Measurements from ENCODE around the gene SLC25A10. TPM values are rescaled to one million over a fixed set of nuclear protein-coding genes. Genes with fewer than 3 reads are reported as not detected.

SLC25A10 gene
- total and polyA plus RNA-seq, 10 of the 15 experiments (the other 5 are each of a cell fraction or from before 2014, with no cell fraction given): 0.11 to 72.7 (median 22.3) TPM

DNA sequence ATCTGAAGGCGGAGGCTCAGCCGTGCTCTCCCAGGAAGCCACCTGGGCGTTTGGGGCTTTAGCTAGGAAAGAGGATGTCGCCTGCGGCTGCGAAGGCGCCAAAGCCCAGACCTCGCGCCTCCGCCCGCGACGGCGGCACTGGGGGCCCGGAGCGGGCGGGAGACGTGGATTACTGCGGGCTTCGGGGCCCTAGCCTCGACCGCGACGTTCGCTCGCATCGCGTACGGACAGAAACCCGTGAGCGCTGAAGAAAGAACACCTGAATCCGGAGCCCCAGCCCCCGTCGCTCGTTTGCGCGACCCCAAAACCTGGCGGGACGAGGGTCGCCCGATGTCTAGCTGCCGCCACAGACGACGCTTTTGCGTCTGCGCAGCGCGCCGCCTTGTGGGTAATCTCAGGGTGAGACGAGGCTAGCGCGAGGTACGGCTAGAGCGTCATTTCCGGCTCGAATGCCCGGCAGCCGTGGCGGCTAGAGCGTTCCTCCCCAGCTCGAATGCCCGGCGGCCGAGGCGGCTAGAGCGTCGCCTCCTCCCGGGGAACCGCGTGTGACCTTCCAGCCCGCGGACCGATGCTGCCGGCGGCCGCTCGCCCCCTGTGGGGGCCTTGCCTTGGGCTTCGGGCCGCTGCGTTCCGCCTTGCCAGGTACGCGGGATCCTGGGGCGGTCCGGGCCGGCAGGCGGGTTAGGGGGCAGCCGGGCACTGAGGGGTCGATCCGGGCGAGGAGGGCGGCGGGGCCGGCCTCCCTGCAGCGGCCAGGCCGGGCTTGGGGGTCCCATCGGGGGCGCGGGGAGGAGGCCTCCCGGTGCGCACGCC is 8.9 kb upstream of the SLC25A10 start, which contains the start of gene MRPL12 (continued):
- TF ChIP-seq E4F1 (IDR thresholded peaks at IDR 0.05; ENCODE audit: borderline replicate concordance, partially characterized antibody) (no peak), BMI1 (IDR thresholded peaks at IDR 0.05; ENCODE audit: borderline replicate concordance) (no peak), MYC (IDR thresholded peaks at IDR 0.05; ENCODE audit: insufficient read depth, insufficient read length, insufficient replicate concordance, low read length, severe bottlenecking) (peak; percentile 96), BACH1 (IDR thresholded peaks at IDR 0.05; ENCODE audit: borderline replicate concordance) (peak; percentile 48), E2F4 (IDR thresholded peaks at IDR 0.05; ENCODE audit: low read depth, low read length) (no peak), PBX3 (IDR thresholded peaks at IDR 0.05; ENCODE audit: insufficient replicate concordance, low read depth, low read length) (no peak), RAD51 (IDR thresholded peaks at IDR 0.05) (no peak), STAT3 (IDR thresholded peaks at IDR 0.05; ENCODE audit: low read depth, low read length) (no peak), ZNF622 (IDR thresholded peaks at IDR 0.05) (no peak), HDAC2 (IDR thresholded peaks at IDR 0.05) (no peak), KAT2A (conservative IDR thresholded peaks at IDR 0.05; ENCODE audit: control insufficient read depth, low read depth, low read length) (no peak), CREB1 (IDR thresholded peaks at IDR 0.05; ENCODE audit: low read depth) (peak; percentile 94), NFYA (IDR thresholded peaks at IDR 0.05; ENCODE audit: borderline replicate concordance, low read depth, low read length) (no peak), CEBPB (IDR thresholded peaks at IDR 0.05; ENCODE audit: borderline replicate concordance in 1 of 2, low read depth in 2 of 2, low read length in 2 of 2) (no peak), KLF5 (IDR thresholded peaks at IDR 0.05; ENCODE audit: partially characterized antibody) (peak; percentile 45), MTA3 (IDR thresholded peaks at IDR 0.05; ENCODE audit: borderline replicate concordance, low read length) (no peak), SMARCA5 (IDR thresholded peaks at IDR 0.05) (no peak; the same call in 1 of the 2 replicates), RCOR1 (conservative IDR thresholded peaks at IDR 0.05; ENCODE audit: low read depth, low read length) (no peak), GATAD2B (conservative IDR thresholded peaks at IDR 0.05; ENCODE audit: low read depth) (peak; percentile 70), NRF1 (conservative IDR thresholded peaks at IDR 0.05; ENCODE audit: low read depth, low read length) (peak; percentile 75), POLR2A (IDR thresholded peaks at IDR 0.05; ENCODE audit: low read depth, low read length) (peak; percentile 94)
- TF ChIP-seq, protein P1, sequence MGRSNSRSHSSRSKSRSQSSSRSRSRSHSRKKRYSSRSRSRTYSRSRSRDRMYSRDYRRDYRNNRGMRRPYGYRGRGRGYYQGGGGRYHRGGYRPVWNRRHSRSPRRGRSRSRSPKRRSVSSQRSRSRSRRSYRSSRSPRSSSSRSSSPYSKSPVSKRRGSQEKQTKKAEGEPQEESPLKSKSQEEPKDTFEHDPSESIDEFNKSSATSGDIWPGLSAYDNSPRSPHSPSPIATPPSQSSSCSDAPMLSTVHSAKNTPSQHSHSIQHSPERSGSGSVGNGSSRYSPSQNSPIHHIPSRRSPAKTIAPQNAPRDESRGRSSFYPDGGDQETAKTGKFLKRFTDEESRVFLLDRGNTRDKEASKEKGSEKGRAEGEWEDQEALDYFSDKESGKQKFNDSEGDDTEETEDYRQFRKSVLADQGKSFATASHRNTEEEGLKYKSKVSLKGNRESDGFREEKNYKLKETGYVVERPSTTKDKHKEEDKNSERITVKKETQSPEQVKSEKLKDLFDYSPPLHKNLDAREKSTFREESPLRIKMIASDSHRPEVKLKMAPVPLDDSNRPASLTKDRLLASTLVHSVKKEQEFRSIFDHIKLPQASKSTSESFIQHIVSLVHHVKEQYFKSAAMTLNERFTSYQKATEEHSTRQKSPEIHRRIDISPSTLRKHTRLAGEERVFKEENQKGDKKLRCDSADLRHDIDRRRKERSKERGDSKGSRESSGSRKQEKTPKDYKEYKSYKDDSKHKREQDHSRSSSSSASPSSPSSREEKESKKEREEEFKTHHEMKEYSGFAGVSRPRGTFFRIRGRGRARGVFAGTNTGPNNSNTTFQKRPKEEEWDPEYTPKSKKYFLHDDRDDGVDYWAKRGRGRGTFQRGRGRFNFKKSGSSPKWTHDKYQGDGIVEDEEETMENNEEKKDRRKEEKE (IDR thresholded peaks at IDR 0.05): no peak

Measured in GM12878 (cell line).